Hepatocyte (in vitro differentiated cells): Measurements from ENCODE around the gene WIZ. TPM values are rescaled to one million over a fixed set of nuclear protein-coding genes. Genes with fewer than 3 reads are reported as not detected.

Source experiments
- DNase-seq: peaks from one replicate; pipeline ENCODE4 v3.0.0-alpha.2; 2016; ENCODE audit warnings: low spot score
- H2AFZ ChIP-seq: fragments of 200-600 bp; sonication (generic); 2 replicates; pipeline ENCODE4 v1.6.0; 2016; ENCODE audit warnings: antibody characterized with exemption, mild to moderate bottlenecking
- H3K27ac ChIP-seq: fragments of 200-600 bp; sonication (generic); 2 replicates; pipeline ENCODE4 v1.5.1; 2016; ENCODE audit warnings: mild to moderate bottlenecking
- H3K27me3 ChIP-seq: fragments of 200-600 bp; sonication (generic); 2 replicates; pipeline ENCODE4 v1.6.1; 2016
- H3K36me3 ChIP-seq: fragments of 200-600 bp; sonication (generic); replicated peaks from 2 replicates; pipeline ENCODE4 v1.5.1; 2016; ENCODE audit warnings: low read depth; ENCODE audit not compliant: insufficient read depth
- H3K4me1 ChIP-seq: fragments of 200-600 bp; sonication (generic); 2 replicates; pipeline ENCODE4 v1.5.1; 2016; ENCODE audit warnings: mild to moderate bottlenecking, moderate library complexity; ENCODE audit not compliant: insufficient read depth
- H3K4me2 ChIP-seq: fragments of 200-600 bp; sonication (generic); 2 replicates; pipeline ENCODE4 v1.6.0; 2016
- H3K4me3 ChIP-seq: fragments of 200-600 bp; sonication (generic); 2 replicates; pipeline ENCODE4 v1.5.1; 2016; ENCODE audit warnings: mild to moderate bottlenecking
- H3K79me2 ChIP-seq: fragments of 200-600 bp; sonication (generic); 2 replicates; pipeline ENCODE4 v1.6.0; 2017; ENCODE audit warnings: mild to moderate bottlenecking
- H3K9me2 ChIP-seq: fragments of 200-600 bp; sonication (generic); replicated peaks from 2 replicates; pipeline ENCODE4 v1.6.0; 2017; ENCODE audit warnings: mild to moderate bottlenecking; ENCODE audit not compliant: insufficient read depth
- H3K9me3 ChIP-seq: fragments of 200-600 bp; sonication (generic); 2 replicates; pipeline ENCODE4 v1.5.1; 2016; ENCODE audit warnings: low read depth, mild to moderate bottlenecking
- H4K20me1 ChIP-seq: fragments of 200-600 bp; sonication (generic); 2 replicates; pipeline ENCODE4 v1.6.0; 2016; ENCODE audit warnings: mild to moderate bottlenecking; ENCODE audit not compliant: insufficient read depth, poor library complexity, severe bottlenecking
- CTCF ChIP-seq: fragments of 200-600 bp; sonication (generic); IDR thresholded peaks from 2 replicates; pipeline ENCODE4 v1.5.1; 2016; ENCODE audit warnings: antibody characterized with exemption, mild to moderate bottlenecking; ENCODE audit not compliant: poor library complexity
- EZH2 ChIP-seq: fragments of 200-600 bp; sonication (generic); IDR thresholded peaks from 2 replicates; pipeline ENCODE4 v1.6.1; 2016; ENCODE audit warnings: antibody characterized with exemption, mild to moderate bottlenecking, borderline replicate concordance
- EZH2phosphoT487 ChIP-seq: fragments of 200-600 bp; sonication (generic); IDR thresholded peaks from one replicate; pipeline ENCODE4 v1.6.1; 2018; ENCODE audit warnings: antibody characterized with exemption, mild to moderate bottlenecking, low read depth, moderate library complexity; ENCODE audit not compliant: unreplicated experiment, severe bottlenecking
- WGBS: methylation state at CpG from one replicate; pipeline ENCODE4 v1.1.6; 2016; ENCODE audit warnings: low lambda C conversion rate; ENCODE audit errors: missing lambda C conversion rate; 5-methylcytosine and 5-hydroxymethylcytosine counted together
- polyA plus RNA-seq: library from polyadenylated mRNA; unstranded; fragments of >200 nt; fragmentation: Nextera tagmentation; extraction: Ambion mirVana; gene quantifications from 2 replicates; pipeline ENCODE4 v1.2.1, GENCODE V29; 2016
- total RNA-seq: library from RNA; depleted of rRNA; stranded (reverse); fragments of >200 nt; gene quantifications from 2 replicates; pipeline ENCODE4 v1.2.3, GENCODE V29; 2014

WIZ gene
- total and polyA plus RNA-seq, 2 experiments from 2014 or later = 18.6 to 24.5 TPM

- H4K20me1 ChIP-seq = peaks cover 8% of the 10 kb centered on the region
- H3K9me3 ChIP-seq = no peaks in the 10 kb centered on the region
- 94% methylated on average over 5 of the region's 5 CpGs for WGBS
- DNase-seq = no peak
- no peak for TF ChIP-seq EZH2phosphoT487
- TF ChIP-seq EZH2 = no peak
- no peak for TF ChIP-seq CTCF
- peaks cover 60% of the 10 kb centered on the region for H3K79me2 ChIP-seq
- H3K36me3 ChIP-seq = no peaks in the 10 kb centered on the region
- H3K4me2 ChIP-seq = no peak overlapping the region
- no peak overlapping the region for H2AFZ ChIP-seq
- no peaks in the 10 kb centered on the region for H3K9me2 ChIP-seq
- H3K4me3 ChIP-seq = no peak overlapping the region
- no peak overlapping the region for H3K27ac ChIP-seq
- H3K4me1 ChIP-seq = no peaks in the 10 kb centered on the region
- H3K27me3 ChIP-seq = no peaks in the 10 kb centered on the region
These were observed 55.3 kb downstream of the WIZ start for GRCh38 chr19:15394426-15394825.

GRCh38 chr19:15393963-15394362 lies 55.8 kb downstream of the WIZ start:
- Histone ChIP-seq H3K27ac (no peak overlapping the region), H3K4me2 (no peak overlapping the region), H4K20me1 (peaks cover 8% of the 10 kb centered on the region), H3K27me3 (no peaks in the 10 kb centered on the region), H2AFZ (no peak overlapping the region), H3K9me2 (no peaks in the 10 kb centered on the region), H3K36me3 (no peaks in the 10 kb centered on the region), H3K9me3 (no peaks in the 10 kb centered on the region), H3K4me1 (no peaks in the 10 kb centered on the region), H3K79me2 (peaks cover 65% of the 10 kb centered on the region), H3K4me3 (no peak overlapping the region)
- TF ChIP-seq EZH2phosphoT487 (no peak), EZH2 (no peak), CTCF (no peak)
- DNase-seq = no peak

GRCh38 chr19:15390814-15391213 lies 58.9 kb downstream of the WIZ start:
- H3K36me3 ChIP-seq = no peaks in the 10 kb centered on the region

More at GRCh38 chr19:15390814-15391213, 58.9 kb downstream of the WIZ start:
- 85% methylated on average over 2 of the region's 2 CpGs for WGBS
- Histone ChIP-seq H4K20me1 (peaks cover 21% of the 10 kb centered on the region), H3K79me2 (peaks cover 83% of the 10 kb centered on the region), H3K4me1 (no peaks in the 10 kb centered on the region), H3K27ac (no peak overlapping the region), H3K27me3 (no peaks in the 10 kb centered on the region), H3K9me3 (no peaks in the 10 kb centered on the region), H3K9me2 (no peaks in the 10 kb centered on the region), H2AFZ (no peak overlapping the region), H3K4me2 (no peak overlapping the region), H3K4me3 (no peak overlapping the region)
- DNase-seq = no peak
- TF ChIP-seq EZH2 (no peak), EZH2phosphoT487 (no peak), CTCF (no peak)
